OCI-LY1 (cell line): ENCODE measurements around the gene MAD1L1.

ENCODE experiments used
- CTCF ChIP-seq: fragments of 200-600 bp; sonication (generic), shearing (Covaris generic); IDR thresholded peaks from 2 replicates; pipeline ENCODE4 v1.5.1; 2017; ENCODE audit warnings: mild to moderate bottlenecking, antibody characterized with exemption, low read length, moderate library complexity, mixed read lengths
- EZH2 ChIP-seq: fragments of 200-600 bp; sonication (generic), shearing (Covaris generic); IDR thresholded peaks from 2 replicates; pipeline ENCODE4 v1.8.0; 2017; ENCODE audit warnings: borderline replicate concordance, mixed run types, mild to moderate bottlenecking, antibody characterized with exemption, low read length, moderate library complexity, mixed read lengths

GRCh38 chr7:2253021-2253420 lies 20.3 kb upstream of the MAD1L1 start:
- TF ChIP-seq CTCF: no peak
- no peak for TF ChIP-seq EZH2
